Activated naive CD4-positive, alpha-beta T cell treated with anti-CD3 and anti-CD28 coated beads, Interleukin-2, amount 50 U/mL, for 72 hours (primary cell): ENCODE results near the gene VGF. TPM values are rescaled to one million over a fixed set of nuclear protein-coding genes. Genes with fewer than 3 reads are reported as not detected.
"Not testable (repeated sequence)": the region's sequence is repeated elsewhere in the genome, so short reads cannot be mapped to it uniquely, and the experiment has no call there.

Source experiments
- ATAC-seq, 2 donors: fragments of 150-1000 bp; cut with Tn5 transposase; 2 replicates each; pipeline ENCODE4 v1.10.0; 2021; ENCODE audit warnings: mild to moderate bottlenecking in 2 of 2, moderate library complexity in 2 of 2
- DNase-seq, 2 donors: peaks; one replicate each; pipeline ENCODE4 v3.0.0; 2021 to 2022; ENCODE audit warnings: low spot score in 2 of 2
- H3K27ac Mint-ChIP-seq, 2 donors: one replicate each; pipeline ENCODE4 v1.8.0; 2022; ENCODE audit warnings: mild to moderate bottlenecking in 2 of 2, mixed read lengths in 2 of 2
- H3K36me3 Mint-ChIP-seq, 2 donors: one replicate each; pipeline ENCODE4 v1.8.0; 2022; ENCODE audit warnings: mixed read lengths in 2 of 2
- H3K9me3 Mint-ChIP-seq, 2 donors: one replicate each; pipeline ENCODE4 v1.8.0; 2022; ENCODE audit warnings: mixed read lengths in 2 of 2
- total RNA-seq, 2 donors: library from RNA; stranded (reverse); gene quantifications; one replicate each; pipeline ENCODE4 v1.2.3, GENCODE V29; 2022

Gene VGF
- total RNA-seq, 2 donors from 2014 or later, result not detected

DNA sequence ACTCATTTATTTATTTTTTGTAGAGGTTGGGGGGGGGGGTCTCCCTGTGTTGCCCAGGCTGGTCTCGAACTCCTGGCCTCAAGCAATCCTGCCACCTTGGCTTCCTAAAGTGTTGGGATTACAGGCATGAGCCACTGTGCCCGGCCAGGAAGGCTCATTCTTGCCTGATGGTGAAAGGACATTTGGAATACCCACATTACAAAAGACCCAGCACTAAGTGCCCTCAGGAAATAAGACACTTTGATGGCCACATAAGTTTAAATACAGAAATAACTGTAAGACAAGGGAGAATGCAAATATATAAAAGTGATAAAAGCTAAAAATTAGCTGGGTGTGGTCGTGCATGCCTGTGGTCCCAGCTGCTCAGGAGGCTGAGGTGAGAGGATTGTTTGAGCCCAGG lies 46.5 kb downstream of the VGF start:
- ATAC-seq, result no peak
- H3K27ac Mint-ChIP-seq, result no peak overlapping the region
- DNase-seq, result no peak
- no peaks in the 10 kb centered on the region for H3K9me3 Mint-ChIP-seq
- H3K36me3 Mint-ChIP-seq, result no peaks in the 10 kb centered on the region

DNA sequence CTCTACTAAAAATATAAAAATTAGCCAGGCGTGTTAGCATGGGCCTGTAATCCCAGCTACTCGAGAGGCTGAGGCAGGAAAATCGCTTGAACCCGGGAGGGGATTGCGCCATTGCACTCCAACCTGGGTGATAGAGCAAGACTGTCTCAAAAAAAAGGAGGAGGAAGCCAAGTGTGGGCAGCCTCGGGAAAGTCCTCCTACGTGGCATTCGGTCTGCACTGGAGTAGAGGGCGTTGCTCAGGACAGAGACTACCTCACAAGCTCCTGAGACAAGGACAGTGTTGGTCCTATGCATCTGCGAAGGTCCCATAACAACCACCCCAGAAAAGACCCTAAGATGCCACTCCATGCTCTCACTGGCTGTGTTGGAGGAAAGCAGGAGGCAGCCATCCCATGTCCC lies 48.5 kb downstream of the VGF start:
- H3K9me3 Mint-ChIP-seq, result no peaks in the 10 kb centered on the region
- no peak overlapping the region for H3K27ac Mint-ChIP-seq
- no peaks in the 10 kb centered on the region for H3K36me3 Mint-ChIP-seq
- ATAC-seq (no peak), DNase-seq (no peak)

DNA sequence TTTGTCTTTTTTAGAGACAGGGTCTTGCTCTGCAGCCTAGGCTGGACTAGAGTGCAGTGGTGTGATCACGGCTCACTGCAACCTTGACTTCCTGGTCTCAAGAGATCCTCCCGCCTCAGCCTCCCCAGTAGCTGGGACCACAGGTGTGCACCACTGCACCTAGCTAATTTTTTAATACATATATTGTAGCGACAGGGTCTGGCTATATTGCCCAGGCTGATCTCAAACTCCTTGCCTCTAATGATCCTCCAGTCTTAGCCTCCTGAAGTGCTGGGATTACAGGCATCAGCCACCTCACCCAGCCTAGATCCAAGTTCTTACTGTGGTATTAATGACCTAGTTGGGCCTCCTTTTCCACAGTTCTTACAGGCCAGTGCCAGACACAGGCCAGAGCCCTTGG lies 50.2 kb downstream of the VGF start:
- Mint-ChIP-seq H3K36me3 (no peaks in the 10 kb centered on the region), H3K9me3 (no peaks in the 10 kb centered on the region), H3K27ac (no peak overlapping the region)
- no peak for DNase-seq
- ATAC-seq, result no peak

DNA sequence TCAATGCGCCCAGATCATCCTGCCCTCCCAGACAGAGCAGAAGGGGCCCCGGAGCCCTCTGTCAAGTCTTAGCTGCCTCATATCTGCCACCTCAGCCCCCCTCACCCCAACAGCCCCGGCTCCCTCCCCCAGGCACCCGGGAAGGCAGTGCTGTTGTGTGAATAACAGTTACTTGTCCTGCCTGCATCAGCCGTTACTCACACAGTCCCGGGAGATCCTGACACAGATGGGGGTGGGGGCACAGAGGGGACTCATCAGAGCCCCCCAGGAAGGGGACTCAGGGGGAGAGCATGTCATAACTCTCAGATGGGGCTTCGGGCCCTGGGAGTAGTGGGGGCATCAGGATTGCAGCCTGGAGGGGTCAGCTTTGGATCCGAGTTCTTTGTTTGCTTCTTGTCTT lies 50.9 kb downstream of the VGF start:
- ATAC-seq (no peak), DNase-seq (no peak)
- H3K9me3 Mint-ChIP-seq, result no peaks in the 10 kb centered on the region
- no peak overlapping the region for H3K27ac Mint-ChIP-seq
- no peaks in the 10 kb centered on the region for H3K36me3 Mint-ChIP-seq

DNA sequence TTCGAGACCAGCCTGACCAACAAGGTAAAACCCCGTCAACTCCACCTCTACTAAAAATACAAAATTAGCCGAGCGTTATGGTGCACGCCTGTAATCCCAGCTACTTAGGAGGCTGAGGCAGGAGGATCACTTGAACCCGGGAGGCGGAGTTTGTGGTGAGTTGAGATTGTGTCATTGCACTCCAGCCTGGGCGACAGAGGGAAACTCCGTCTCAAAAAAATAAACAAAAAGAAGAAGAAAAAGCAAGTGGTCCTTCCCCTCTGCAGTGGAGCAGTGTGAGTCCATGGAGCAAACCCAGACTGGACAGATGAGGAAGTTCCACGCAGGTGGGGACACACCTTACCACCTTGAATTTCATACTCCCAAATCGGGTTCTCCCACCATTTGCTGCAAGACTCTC lies 51.5 kb downstream of the VGF start:
- DNase-seq (no peak), ATAC-seq (no peak)
- H3K27ac Mint-ChIP-seq, result no peak overlapping the region
- H3K36me3 Mint-ChIP-seq, result no peaks in the 10 kb centered on the region
- H3K9me3 Mint-ChIP-seq, result no peaks in the 10 kb centered on the region

DNA sequence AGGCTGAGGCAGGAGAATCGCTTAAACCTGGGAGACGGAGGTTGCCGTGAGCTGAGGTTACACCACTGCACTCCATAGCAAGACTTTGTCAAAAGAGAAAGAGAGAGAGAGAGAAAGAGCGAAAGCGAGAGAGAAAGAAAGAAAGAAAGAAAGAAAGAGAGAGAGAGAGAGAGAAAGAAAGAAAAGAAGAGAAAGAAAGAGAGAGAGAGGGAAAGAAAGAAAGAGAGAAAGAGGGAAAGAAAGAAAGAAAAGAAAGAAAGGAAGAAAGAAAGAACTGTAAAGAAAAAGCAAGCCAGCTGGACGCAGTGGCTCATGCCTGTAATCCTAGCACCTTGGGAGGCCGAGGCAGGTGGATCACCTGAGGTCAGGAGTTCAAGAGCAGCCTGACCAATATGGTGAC lies 52.2 kb downstream of the VGF start:
- ATAC-seq, DNase-seq, H3K9me3 Mint-ChIP-seq, H3K27ac Mint-ChIP-seq, H3K36me3 Mint-ChIP-seq: not testable (repeated sequence)

Other genes with a start within 250 kb of the VGF start
- gene MUC3A, start 216.0 kb downstream of the VGF start, total RNA-seq, result under 1 TPM in 1 of 2 donors, not detected in 1; 0.31 TPM
- gene MUC12, start 196.0 kb downstream of the VGF start, total RNA-seq, result under 1 TPM; 0.34 to 0.41 TPM
- gene MUC17, start 145.5 kb downstream of the VGF start, total RNA-seq, result not detected
- 10 to 100 TPM; 49.7 to 64.2 TPM for gene TRIM56, start 80.1 kb downstream of the VGF start, total RNA-seq
- under 1 TPM; 0.18 to 0.27 TPM for gene SERPINE1, start 38.5 kb downstream of the VGF start, total RNA-seq
- 10 to 100 TPM; 26.3 to 48.2 TPM for gene AP1S1, start 11.1 kb downstream of the VGF start, total RNA-seq
- not detected for gene NAT16, start 14.7 kb upstream of the VGF start, total RNA-seq
- not detected for gene MOGAT3, start 35.5 kb upstream of the VGF start, total RNA-seq
- 10 to 100 TPM; 44.7 to 53.5 TPM for gene PLOD3, start 52.0 kb upstream of the VGF start, total RNA-seq
- 10 to 100 TPM; 49.9 to 50.3 TPM for gene ZNHIT1, start 52.6 kb upstream of the VGF start, total RNA-seq
- gene CLDN15, start 72.2 kb upstream of the VGF start, total RNA-seq, result 10 to 100 TPM; 17.3 to 26.1 TPM
- 10 to 100 TPM; 70.0 to 74.8 TPM for gene FIS1, start 79.5 kb upstream of the VGF start, total RNA-seq
- 1 to 10 TPM; 2.9 to 6.2 TPM for gene IFT22, start 156.2 kb upstream of the VGF start, total RNA-seq
- gene COL26A1, start 197.3 kb upstream of the VGF start, total RNA-seq, result not detected